ENCODE measurements around the gene METTL27. TPM values are rescaled to one million over a fixed set of nuclear protein-coding genes. Genes with fewer than 3 reads are reported as not detected.
"Not testable (repeated sequence)": the region's sequence is repeated elsewhere in the genome, so short reads cannot be mapped to it uniquely, and the experiment has no call there.

METTL27 gene
- polyA plus RNA-seq, 4 donors, result 0.89 to 14.4 (median 2.5) TPM

- not testable (repeated sequence) for H3K27me3 ChIP-seq (ENCODE audit: control insufficient read depth in 3 of 3, insufficient read depth in 3 of 3, low read length in 3 of 3); H3K4me3 ChIP-seq (ENCODE audit: low read depth in 1 of 3, low read length in 3 of 3); FAIRE-seq; H3K27ac ChIP-seq (ENCODE audit: low read depth in 1 of 3, low read length in 2 of 3); H3K9me3 ChIP-seq (ENCODE audit: control insufficient read depth in 2 of 2, insufficient read depth in 1 of 2, low read depth in 1 of 2, low read length in 1 of 2); DNase-seq; H3K36me3 ChIP-seq (ENCODE audit: control insufficient read depth in 3 of 3, insufficient read depth in 2 of 3, low read depth in 1 of 3, low read length in 3 of 3)
- H3K4me1 ChIP-seq (ENCODE audit: control insufficient read depth in 3 of 3, insufficient read depth in 2 of 3, low read depth in 1 of 3, low read length in 2 of 3), result peaks cover 0 to 31% (median 3%) of the 10 kb centered on the region in 3 donors
- WGBS, 3 donors, result 88 to 90% (median 89%) methylated on average over 7 of the region's 7 CpGs
Observed at GRCh38 chr7:73791170-73791690, 51.1 kb downstream of the METTL27 start.

GRCh38 chr7:73789051-73789450 lies 53.3 kb downstream of the METTL27 start:
- H3K27me3 ChIP-seq (ENCODE audit: control insufficient read depth in 3 of 3, insufficient read depth in 3 of 3, low read length in 3 of 3), result no peaks in the 10 kb centered on the region
- H3K36me3 ChIP-seq (ENCODE audit: control insufficient read depth in 3 of 3, insufficient read depth in 2 of 3, low read depth in 1 of 3, low read length in 3 of 3), result no peaks in the 10 kb centered on the region
- peaks cover 0 to 4% of the 10 kb centered on the region in 2 donors for H3K9me3 ChIP-seq (ENCODE audit: control insufficient read depth in 2 of 2, insufficient read depth in 1 of 2, low read depth in 1 of 2, low read length in 1 of 2)
- H3K4me3 ChIP-seq (ENCODE audit: low read depth in 1 of 3, low read length in 3 of 3), result no peak overlapping the region
- WGBS, 3 donors, result 81 to 90% (median 89%) methylated on average over 4 of the region's 4 CpGs
- no peak for DNase-seq
- peaks cover 0 to 29% (median under 1%) of the 10 kb centered on the region in 3 donors for H3K4me1 ChIP-seq (ENCODE audit: control insufficient read depth in 3 of 3, insufficient read depth in 2 of 3, low read depth in 1 of 3, low read length in 2 of 3)
- no peak overlapping the region for H3K27ac ChIP-seq (ENCODE audit: low read depth in 1 of 3, low read length in 2 of 3)
- FAIRE-seq, result no peak

- Histone ChIP-seq H3K27ac (ENCODE audit: low read depth in 1 of 3, low read length in 2 of 3) (peak overlapping the region in 1 of 3 donors; percentile 74), H3K4me1 (ENCODE audit: control insufficient read depth in 3 of 3, insufficient read depth in 2 of 3, low read depth in 1 of 3, low read length in 2 of 3) (peaks cover 0 to 16% (median 0%) of the 10 kb centered on the region in 3 donors)
- H3K27me3 ChIP-seq (ENCODE audit: control insufficient read depth in 3 of 3, insufficient read depth in 3 of 3, low read length in 3 of 3); H3K4me3 ChIP-seq (ENCODE audit: low read depth in 1 of 3, low read length in 3 of 3); FAIRE-seq; H3K36me3 ChIP-seq (ENCODE audit: control insufficient read depth in 3 of 3, insufficient read depth in 2 of 3, low read depth in 1 of 3, low read length in 3 of 3); H3K9me3 ChIP-seq (ENCODE audit: control insufficient read depth in 2 of 2, insufficient read depth in 1 of 2, low read depth in 1 of 2, low read length in 1 of 2): not testable (repeated sequence)
- DNase-seq, result peak in 1 of 2 donors; percentile 29
- 39 to 71% (median 45%) methylated on average over 1 of the region's 1 CpG for WGBS, 3 donors
Observed at GRCh38 chr7:73787786-73788048, 54.6 kb downstream of the METTL27 start.

- DNase-seq, result no peak
- no peak overlapping the region for H3K27ac ChIP-seq (ENCODE audit: low read depth in 1 of 3, low read length in 2 of 3)
- no peak overlapping the region for H3K4me3 ChIP-seq (ENCODE audit: low read depth in 1 of 3, low read length in 3 of 3)
- H3K36me3 ChIP-seq (ENCODE audit: control insufficient read depth in 3 of 3, insufficient read depth in 2 of 3, low read depth in 1 of 3, low read length in 3 of 3), result no peaks in the 10 kb centered on the region
- WGBS, 3 donors, result 63 to 82% (median 67%) methylated on average over 1 of the region's 1 CpG
- H3K9me3 ChIP-seq (ENCODE audit: control insufficient read depth in 2 of 2, insufficient read depth in 1 of 2, low read depth in 1 of 2, low read length in 1 of 2), result peaks cover 0 to 4% of the 10 kb centered on the region in 2 donors
- no peak for FAIRE-seq
- peaks cover 0 to 6% (median 0%) of the 10 kb centered on the region in 3 donors for H3K4me1 ChIP-seq (ENCODE audit: control insufficient read depth in 3 of 3, insufficient read depth in 2 of 3, low read depth in 1 of 3, low read length in 2 of 3)
- no peaks in the 10 kb centered on the region for H3K27me3 ChIP-seq (ENCODE audit: control insufficient read depth in 3 of 3, insufficient read depth in 3 of 3, low read length in 3 of 3)
Observed at GRCh38 chr7:73786588-73786987, 55.7 kb downstream of the METTL27 start.

Other genes starting within 250 kb of the METTL27 start
- 100 to 1,000 TPM in 3 of 4 donors, 10 to 100 TPM in 1; 95.8 to 208 (median 128) TPM for gene MLXIPL, start 218.0 kb downstream of the METTL27 start, polyA plus RNA-seq
- 1 to 10 TPM; 2.6 to 4.2 (median 3.2) TPM for gene VPS37D, start 174.7 kb downstream of the METTL27 start, polyA plus RNA-seq
- gene DNAJC30, start 159.1 kb downstream of the METTL27 start, polyA plus RNA-seq, result 10 to 100 TPM in 1 of 4 donors, 1 to 10 TPM in 3; 6.0 to 10.4 (median 7.8) TPM
- 10 to 100 TPM; 37.8 to 90.0 (median 61.7) TPM for gene BUD23, start 158.9 kb downstream of the METTL27 start, polyA plus RNA-seq
- 10 to 100 TPM in 3 of 4 donors, 1 to 10 TPM in 1; 9.5 to 30.0 (median 14.6) TPM for gene STX1A, start 122.8 kb downstream of the METTL27 start, polyA plus RNA-seq
- gene ABHD11, start 103.7 kb downstream of the METTL27 start, polyA plus RNA-seq, result 10 to 100 TPM; 53.0 to 93.3 (median 62.5) TPM
- 100 to 1,000 TPM; 236 to 394 (median 308) TPM for gene CLDN3, start 72.2 kb downstream of the METTL27 start, polyA plus RNA-seq
- 100 to 1,000 TPM; 115 to 531 (median 202) TPM for gene CLDN4, start 11.5 kb downstream of the METTL27 start, polyA plus RNA-seq
- gene TMEM270, start 18.6 kb upstream of the METTL27 start, polyA plus RNA-seq, result under 1 TPM in 2 of 4 donors, not detected in 2; 0.18 to 0.19 TPM
- gene ELN, start 185.7 kb upstream of the METTL27 start, polyA plus RNA-seq, result 10 to 100 TPM in 2 of 4 donors, 1 to 10 TPM in 2; 1.3 to 87.5 (median 13.2) TPM
- 1 to 10 TPM; 2.0 to 8.7 (median 7.0) TPM for gene LIMK1, start 241.3 kb upstream of the METTL27 start, polyA plus RNA-seq